K562 (cell line): ENCODE data around the gene NASP. TPM values are rescaled to one million over a fixed set of nuclear protein-coding genes. Genes with fewer than 3 reads are reported as not detected.
A peak's percentile ranks its signal among the peaks of the same experiment; 100 is the strongest.

Experiments
- ATF4 ChIP-seq: fragments of 450-650 bp; formaldehyde crosslinking; IDR thresholded peaks from 2 replicates; pipeline ENCODE4 v1.4.0; 2022; ENCODE audit warnings: mild to moderate bottlenecking, moderate library complexity
- FOSL1 ChIP-seq: fragments of 200-800 bp; sonication (Bioruptor generic); conservative IDR thresholded peaks from 2 replicates; pipeline ENCODE4 v1.6.1; 2016; ENCODE audit warnings: missing genetic modification characterization, missing compliant biosample characterization
- HDAC2 ChIP-seq: fragments of 450-650 bp; IDR thresholded peaks from 2 replicates; pipeline ENCODE4 v1.6.1; 2016; ENCODE audit warnings: mild to moderate bottlenecking
- MEIS2 ChIP-seq: fragments of 450-650 bp; IDR thresholded peaks from 2 replicates; pipeline ENCODE4 v1.6.1; 2014; ENCODE audit warnings: mild to moderate bottlenecking; ENCODE audit not compliant: partially characterized antibody
- MITF ChIP-seq: IDR thresholded peaks from 2 replicates; pipeline ENCODE4 v1.6.1; 2014; ENCODE audit warnings: antibody characterized with exemption
- PKNOX1 ChIP-seq: fragments of 450-650 bp; IDR thresholded peaks from 2 replicates; pipeline ENCODE4 v1.6.1; 2016
- STAT5B ChIP-seq: fragments of 250-450 bp; sonication (Bioruptor Pico); IDR thresholded peaks from 2 replicates; pipeline ENCODE4 v1.8.0; 2021; ENCODE audit warnings: mild to moderate bottlenecking, inconsistent platforms
- STAT6 ChIP-seq: sonication (generic); formaldehyde crosslinking; IDR thresholded peaks from 2 replicates; pipeline ENCODE4 v1.8.1; 2023; ENCODE audit warnings: mild to moderate bottlenecking, missing genetic modification reagents
- WHSC1 ChIP-seq: IDR thresholded peaks from one replicate; pipeline ENCODE4 v1.6.1; 2012; ENCODE audit warnings: low read length, control low read depth, inconsistent platforms
- ZBTB11 ChIP-seq, 3 experiments: fragments of 200-800 bp in 1 of 3; fragments of 250-450 bp in 1 of 3; fragments of 450-650 bp in 1 of 3; sonication (Bioruptor Pico) in 1 of 3; sonication (Bioruptor generic) in 1 of 3; formaldehyde crosslinking in 1 of 3; IDR thresholded peaks; 2 replicates each; pipeline versions ENCODE4 v1.6.1 to v1.8.0; 2016 to 2022; ENCODE audit warnings: mild to moderate bottlenecking in 2 of 3, missing genetic modification characterization in 2 of 3, missing compliant biosample characterization in 1 of 3, moderate library complexity in 1 of 3
- ZNF23 ChIP-seq: fragments of 250-450 bp; sonication (Bioruptor Pico); IDR thresholded peaks from 2 replicates; pipeline ENCODE4 v1.4.0; 2020; ENCODE audit warnings: mild to moderate bottlenecking
- ZNF274 ChIP-seq: IDR thresholded peaks from 2 replicates; pipeline ENCODE4 v1.6.1; 2011; ENCODE audit warnings: low read depth, mild to moderate bottlenecking, low read length, moderate library complexity, borderline replicate concordance
- ZNF395 ChIP-seq: fragments of 200-800 bp; sonication (Bioruptor generic); IDR thresholded peaks from 2 replicates; pipeline ENCODE4 v1.6.1; 2017; ENCODE audit warnings: missing genetic modification characterization, missing compliant biosample characterization
- ZNF561 ChIP-seq: fragments of 450-650 bp; formaldehyde crosslinking; conservative IDR thresholded peaks from 2 replicates; pipeline ENCODE4 v1.4.0; 2020; ENCODE audit warnings: mild to moderate bottlenecking, moderate library complexity
- ZNF766 ChIP-seq: fragments of 200-800 bp; sonication (Bioruptor generic); conservative IDR thresholded peaks from 2 replicates; pipeline ENCODE4 v1.6.1; 2016; ENCODE audit warnings: missing genetic modification characterization, missing compliant biosample characterization
- ZNF79 ChIP-seq: fragments of 250-450 bp; sonication (Bioruptor Pico); IDR thresholded peaks from 2 replicates; pipeline ENCODE4 v1.4.0; 2020; ENCODE audit warnings: low read depth, mild to moderate bottlenecking, moderate library complexity
- polyA plus RNA-seq, 8 experiments: library from polyadenylated mRNA; depleted of rRNA in 4 of 8; stranded (reverse) in 5 of 8; unstranded in 3 of 8; fragments of >200 nt; fragmentation: Nextera tagmentation in 2 of 8; fragmentation: Illumina TruSeq in 1 of 8; extraction: Ambion mirVana in 2 of 8; extraction: Trizol in 1 of 8; gene quantifications; 2 replicates each; pipeline versions ENCODE4 v1.2.1 to v1.2.3, GENCODE V29; 2011 to 2014; ENCODE audit warnings: inconsistent platforms in 1 of 8, missing spikeins in 1 of 8
- total RNA-seq, 7 experiments: library from RNA; depleted of rRNA in 6 of 7; stranded (reverse); fragments of >200 nt in 6 of 7; fragmentation: Illumina TruSeq in 2 of 7; extraction: Trizol in 2 of 7; gene quantifications; 2 replicates each; pipeline versions ENCODE4 v1.2.1 to v1.2.3, GENCODE V29; 2011 to 2021; ENCODE audit warnings: low replicate concordance in 1 of 7

NASP gene
- total and polyA plus RNA-seq, 9 of the 15 experiments (the other 6 are each of a cell fraction or from before 2014, with no cell fraction given), result 199 to 578 (median 419) TPM

GRCh38 chr1:45635211-45635610, 51.4 kb downstream of the NASP start (continued):
- TF ChIP-seq STAT6 (no peak), ZBTB11 (CRISPR knock-in tag; IDR thresholded peaks at IDR 0.05) (no peak), STAT5B (CRISPR knock-in tag) (no peak), PKNOX1 (peak; percentile 67), WHSC1 (no peak), HDAC2 (no peak), ZNF23 (CRISPR knock-in tag) (no peak), ATF4 (no peak), ZNF561 (no peak), MEIS2 (peak; percentile 91), ZNF395 (no peak), ZNF79 (CRISPR knock-in tag) (no peak), ZNF274 (no peak), FOSL1 (tag) (0 out of 2 replicates have a peak, but pooled peaks have one; percentile 35), ZNF766 (CRISPR knock-in tag) (peak; percentile 54; the same call in 1 of the 2 replicates), MITF (no peak)
